GM19240 (cell line): Measurements from ENCODE around the gene BBOX1.
"Not testable (repeated sequence)": the region's sequence is repeated elsewhere in the genome, so short reads cannot be mapped to it uniquely, and the experiment has no call there.

ENCODE experiments used
- DNase-seq: peaks from one replicate; pipeline ENCODE4 v3.0.0; 2011; ENCODE audit warnings: low spot score; ENCODE audit not compliant: insufficient read length

The BBOX1 gene

DNA sequence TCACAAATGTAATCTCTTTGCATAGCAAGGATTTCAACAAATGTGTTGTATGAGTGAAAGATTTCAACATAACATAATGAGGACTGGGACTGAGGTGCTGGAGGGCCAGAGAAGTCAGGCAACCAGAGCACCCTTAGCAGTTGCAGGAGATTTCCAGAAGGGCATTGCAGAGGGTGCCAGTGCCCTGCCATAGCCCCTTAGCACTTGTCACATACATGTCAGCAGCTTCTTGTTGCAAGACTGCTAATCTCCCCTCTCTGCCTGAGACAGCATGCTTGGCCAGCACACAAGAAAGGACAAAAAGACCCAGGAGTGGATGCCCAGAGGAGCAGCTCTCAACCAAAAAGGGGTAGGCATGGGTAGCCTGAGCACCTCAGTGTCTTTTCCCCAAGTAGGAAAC lies 43.2 kb downstream of the BBOX1 start:
- DNase-seq: no peak

DNA sequence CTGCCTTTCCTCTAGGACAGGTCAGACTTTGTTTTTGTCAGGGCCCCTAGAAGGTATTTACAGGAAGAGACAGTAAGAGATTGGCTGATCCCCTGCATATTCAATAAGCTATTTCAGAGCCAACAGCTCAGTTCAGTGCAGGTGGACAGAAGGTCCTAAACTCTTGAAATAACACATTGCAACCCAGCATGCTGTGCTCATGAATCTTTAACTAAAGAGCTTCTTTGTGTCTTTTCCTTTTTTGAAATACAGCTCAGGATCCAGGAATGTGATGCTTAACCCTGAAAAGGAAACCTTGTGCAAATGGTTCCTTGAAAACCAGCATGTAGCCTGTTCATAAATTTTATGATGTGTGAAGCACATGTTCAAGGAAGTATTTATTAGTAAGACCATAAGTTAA lies 43.9 kb downstream of the BBOX1 start:
- no peak for DNase-seq

DNA sequence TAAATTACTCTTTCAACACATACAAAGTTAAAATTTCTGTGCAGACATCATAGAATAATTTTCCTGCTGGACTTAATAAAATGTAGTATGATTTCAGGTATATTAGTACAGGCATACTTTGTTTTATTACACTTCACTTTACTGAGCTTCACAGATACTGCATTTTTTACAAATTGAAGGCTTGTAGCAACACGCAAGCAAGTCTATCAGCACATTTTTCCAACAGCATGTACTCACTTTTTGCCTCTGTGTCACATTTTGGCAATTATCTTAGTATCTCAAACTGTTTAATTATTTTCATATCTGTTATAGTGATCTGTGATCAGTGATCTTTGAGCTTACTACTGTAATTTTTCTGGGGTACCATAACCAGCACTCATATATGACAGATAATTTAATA lies 44.5 kb downstream of the BBOX1 start:
- DNase-seq: no peak

DNA sequence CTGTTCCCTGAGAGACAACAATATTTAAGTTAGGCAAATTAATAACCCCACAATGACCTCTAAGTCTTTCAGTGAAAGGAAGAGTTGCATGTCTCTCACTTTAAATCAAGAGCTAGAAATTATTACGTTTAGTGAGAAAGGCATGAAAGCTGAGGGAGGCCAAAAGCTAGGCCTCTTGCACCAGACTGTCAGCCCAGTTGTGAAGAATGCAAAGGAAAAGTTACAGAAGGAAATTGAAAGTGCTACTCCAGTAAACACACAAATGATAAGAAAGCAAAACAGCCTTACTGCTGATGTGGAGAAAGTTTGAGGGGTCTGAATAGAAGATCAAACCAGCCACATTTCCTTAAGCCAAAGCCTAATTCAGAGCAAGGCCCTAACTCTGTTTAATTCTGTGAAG lies 45.0 kb downstream of the BBOX1 start:
- DNase-seq: no peak

DNA sequence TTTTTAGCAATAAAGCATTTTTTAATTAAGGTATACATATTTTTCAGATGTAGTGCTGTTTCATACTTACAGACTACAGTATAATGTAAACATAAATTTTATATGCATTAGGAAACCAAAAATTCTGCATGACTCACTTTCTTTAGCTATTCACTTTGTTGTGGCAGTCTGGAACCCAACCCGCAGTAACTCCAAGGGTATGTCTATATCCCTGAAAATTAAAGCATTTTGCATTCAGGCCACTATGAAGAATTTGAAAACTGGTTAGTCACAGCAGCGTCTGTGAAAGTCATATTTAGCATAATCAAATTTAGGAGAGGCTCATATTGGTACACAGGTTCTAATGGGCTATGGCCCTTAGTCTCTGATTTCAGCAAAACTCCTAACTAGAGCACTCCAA lies 46.8 kb downstream of the BBOX1 start:
- no peak for DNase-seq

DNA sequence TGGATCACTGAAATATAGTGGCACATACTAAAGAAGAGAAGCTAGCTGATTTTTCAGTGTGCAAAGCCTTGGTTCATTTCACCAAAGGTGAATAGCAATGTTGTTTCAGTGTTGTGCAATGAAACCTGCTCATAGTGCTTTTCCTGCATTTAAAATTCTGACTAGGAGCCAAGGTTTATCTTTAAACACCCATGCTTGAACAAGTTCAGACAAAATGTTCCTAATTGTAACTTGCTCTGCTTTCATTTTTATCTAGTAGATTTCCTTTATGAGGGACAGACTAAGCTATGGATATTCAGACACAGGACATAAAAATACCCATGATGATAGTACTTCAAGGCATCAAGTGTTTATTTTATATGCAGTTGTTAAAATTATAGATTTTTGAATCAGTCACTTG lies 47.7 kb downstream of the BBOX1 start:
- no peak for DNase-seq

DNA sequence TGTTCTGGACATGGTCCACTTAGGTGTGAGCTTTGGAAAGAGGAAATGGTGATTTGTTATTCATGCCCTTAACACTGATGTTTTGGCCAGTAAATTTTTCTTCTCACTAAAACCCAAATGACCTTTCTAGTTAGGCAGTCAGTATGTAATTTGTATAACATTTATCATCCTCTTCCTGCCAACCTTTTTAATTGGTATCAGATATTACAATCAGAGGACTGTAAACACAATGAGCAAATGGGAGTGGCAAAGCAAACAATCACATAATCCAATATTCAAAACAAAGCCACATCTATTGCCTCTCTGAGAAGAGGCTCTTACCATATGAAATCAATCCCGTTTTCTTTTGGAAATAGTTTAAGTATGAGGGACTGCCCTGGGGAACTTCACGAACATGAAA lies 49.1 kb downstream of the BBOX1 start:
- no peak for DNase-seq

DNA sequence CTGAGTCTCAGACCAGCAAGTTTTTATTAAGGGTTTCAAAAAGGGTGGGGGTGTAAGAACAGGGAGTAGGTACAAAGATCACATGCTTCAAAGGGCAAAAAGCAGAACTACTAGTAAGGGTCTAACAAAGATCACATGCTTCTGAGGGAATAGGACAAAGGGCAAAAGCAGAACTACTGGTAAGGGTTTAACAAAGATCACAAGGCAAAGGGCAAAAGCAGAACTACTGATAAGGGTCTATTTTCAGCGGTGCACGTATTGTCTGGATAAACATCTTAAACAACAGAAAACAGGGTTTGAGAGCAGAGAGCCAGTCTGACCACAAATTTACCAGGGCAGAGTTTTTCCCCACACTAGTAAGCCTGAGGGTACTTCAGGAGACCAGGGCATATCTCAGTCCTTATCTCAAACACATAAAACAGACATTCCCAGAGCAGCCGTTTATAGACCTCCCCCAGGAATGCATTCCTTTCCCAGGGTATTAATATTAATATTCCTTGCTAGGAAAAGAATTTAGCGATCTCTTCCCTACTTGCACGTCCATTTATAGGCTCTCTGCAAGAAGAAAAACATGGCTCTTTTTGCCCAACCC lies 49.8 kb downstream of the BBOX1 start:
- not testable (repeated sequence) for DNase-seq

DNA sequence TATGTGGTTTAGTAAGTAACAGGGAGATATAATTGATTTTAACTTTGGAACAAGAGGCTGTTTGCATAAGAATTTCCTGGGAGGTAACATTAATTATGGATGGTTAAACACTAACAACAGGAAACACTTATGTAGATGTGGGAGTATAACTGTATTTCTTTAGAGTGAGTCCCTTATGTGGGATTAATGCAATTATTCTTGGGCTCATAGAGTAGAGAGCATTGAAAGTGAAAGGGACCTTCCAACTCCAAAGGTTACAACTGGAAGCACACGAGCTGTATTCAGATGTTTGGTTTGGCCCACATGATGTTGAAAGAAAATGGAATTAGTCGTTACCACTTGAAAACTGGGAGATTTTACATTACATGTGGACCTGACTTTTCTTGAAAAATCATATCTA lies 53.5 kb downstream of the BBOX1 start:
- no peak for DNase-seq

DNA sequence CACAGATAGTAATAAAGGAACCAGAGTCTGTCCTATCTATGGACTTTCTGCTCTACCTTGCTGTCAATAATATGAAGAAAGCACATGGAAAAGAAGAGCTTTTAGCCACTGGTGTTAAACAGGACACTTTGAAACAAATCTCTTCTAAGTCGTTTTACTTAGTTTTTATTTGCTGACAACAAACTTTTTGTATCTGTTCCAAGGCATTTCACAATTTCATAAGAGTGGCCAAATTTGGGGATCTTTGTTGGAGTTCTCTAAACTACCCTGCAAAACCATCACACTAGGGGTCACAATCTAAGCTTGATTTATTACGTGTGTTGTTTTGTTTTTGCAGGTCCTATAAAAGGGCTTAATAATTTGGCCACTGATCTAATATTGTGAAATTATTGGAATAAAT lies 54.4 kb downstream of the BBOX1 start:
- no peak for DNase-seq

DNA sequence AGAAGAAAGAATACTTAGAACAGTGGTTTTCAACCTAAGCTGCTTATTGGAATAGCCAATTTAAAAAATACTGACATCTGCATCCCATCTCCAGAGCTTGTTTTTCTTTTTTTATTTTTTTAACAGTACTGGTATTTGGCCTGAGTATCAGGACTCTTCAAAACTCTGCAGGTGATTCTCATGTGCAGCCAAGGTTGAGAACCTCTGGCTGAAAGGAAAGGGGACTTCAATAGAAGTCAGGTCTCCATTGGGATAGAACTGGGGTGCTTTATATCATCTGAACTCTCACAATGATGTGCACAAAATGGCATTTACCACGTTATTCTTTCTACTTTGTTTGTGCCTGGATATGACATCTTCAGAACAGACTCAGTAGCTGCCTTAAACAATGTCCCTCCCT lies 55.3 kb downstream of the BBOX1 start:
- DNase-seq: no peak

DNA sequence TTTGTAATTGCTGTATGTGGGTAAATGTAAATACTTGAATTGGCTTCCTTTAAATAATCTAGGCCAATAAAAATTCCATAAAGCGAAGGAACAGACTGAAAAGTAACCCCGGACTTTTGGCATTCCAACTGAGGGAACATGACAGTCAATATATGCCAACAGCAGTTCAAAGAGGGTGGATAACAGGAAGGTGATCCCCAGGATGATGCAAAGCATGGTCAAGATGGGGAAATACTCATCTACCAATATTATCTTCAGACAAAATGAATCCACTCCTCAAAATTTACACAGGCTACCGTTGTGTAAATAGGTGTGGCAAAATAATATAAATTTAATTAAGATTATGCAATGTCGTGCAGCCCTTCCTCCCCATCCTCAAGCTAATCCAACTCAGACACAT lies 56.9 kb downstream of the BBOX1 start:
- DNase-seq: no peak

DNA sequence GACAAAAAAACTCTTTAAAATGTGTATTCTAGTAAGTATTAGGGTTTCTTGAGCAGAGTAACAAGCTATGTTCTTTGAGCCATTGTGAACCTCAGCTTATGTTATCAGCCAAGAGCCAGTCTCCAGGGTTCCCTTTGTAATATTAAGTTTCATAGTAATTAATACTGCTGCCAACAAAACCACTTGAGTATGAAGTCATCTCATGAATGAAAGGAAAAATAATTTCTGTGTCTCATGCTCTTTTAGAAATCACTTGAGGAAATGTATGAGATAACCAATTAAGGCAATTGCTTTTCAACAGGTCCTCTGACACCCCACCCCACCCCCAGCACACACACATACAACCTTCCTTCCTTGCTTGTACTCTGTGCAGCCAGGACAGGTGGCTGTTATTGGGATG lies 59.9 kb downstream of the BBOX1 start:
- no peak for DNase-seq

DNA sequence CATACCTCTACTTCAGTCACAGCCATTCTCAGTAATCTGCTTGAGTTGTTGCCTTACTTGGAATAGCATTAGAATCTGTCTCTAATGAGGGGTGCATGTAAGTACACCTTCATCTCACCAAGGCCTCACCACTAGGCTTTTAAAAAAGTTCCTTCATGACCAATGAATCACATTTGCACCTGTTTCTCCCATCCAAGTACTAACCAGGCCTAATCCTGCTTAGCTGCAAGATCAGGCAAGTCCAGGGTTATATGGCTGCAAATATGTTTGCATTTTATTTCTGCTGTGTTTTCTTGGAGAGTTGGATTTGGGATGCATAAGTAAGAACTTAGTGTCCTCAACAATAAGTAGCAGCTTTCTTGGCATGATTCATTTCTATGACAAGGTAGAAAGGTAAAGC lies 66.9 kb downstream of the BBOX1 start:
- DNase-seq: no peak

DNA sequence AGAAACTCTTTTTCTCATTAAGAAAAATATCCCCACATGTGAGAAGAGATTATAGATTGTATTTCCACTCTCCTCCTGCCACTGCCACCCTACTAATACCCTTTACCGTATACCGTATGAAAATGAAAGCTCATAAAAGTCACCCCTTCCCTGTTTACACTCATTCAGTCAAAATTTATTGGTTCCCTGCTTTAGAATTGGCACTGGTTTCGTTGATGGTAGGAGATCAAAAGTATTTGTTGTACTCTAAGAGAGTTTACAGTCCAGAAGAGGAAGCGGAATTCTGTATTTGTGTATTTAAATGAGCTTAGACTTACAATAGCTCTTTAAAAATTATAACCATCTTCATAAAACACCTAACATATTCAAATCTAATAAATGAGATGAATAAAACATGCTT lies 68.2 kb downstream of the BBOX1 start:
- no peak for DNase-seq

DNA sequence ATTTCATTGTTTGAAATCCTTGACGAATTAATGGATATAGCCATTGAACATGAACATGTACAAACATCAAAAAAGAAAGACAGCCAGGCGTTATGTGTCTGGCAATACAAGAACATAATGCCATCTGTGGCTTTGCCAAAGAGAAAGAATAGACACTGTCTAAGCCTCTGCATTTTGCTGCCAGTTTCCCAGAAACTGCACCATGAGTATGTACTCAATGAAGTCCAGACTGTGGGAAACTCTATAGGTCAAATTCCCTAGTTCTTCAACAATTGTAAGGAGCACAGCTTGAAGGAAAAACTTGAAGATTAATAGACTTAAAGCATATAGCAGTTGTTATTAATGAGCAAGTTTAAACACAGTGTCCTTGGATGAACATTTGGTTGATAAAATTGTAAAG lies 71.3 kb downstream of the BBOX1 start:
- DNase-seq: no peak

DNA sequence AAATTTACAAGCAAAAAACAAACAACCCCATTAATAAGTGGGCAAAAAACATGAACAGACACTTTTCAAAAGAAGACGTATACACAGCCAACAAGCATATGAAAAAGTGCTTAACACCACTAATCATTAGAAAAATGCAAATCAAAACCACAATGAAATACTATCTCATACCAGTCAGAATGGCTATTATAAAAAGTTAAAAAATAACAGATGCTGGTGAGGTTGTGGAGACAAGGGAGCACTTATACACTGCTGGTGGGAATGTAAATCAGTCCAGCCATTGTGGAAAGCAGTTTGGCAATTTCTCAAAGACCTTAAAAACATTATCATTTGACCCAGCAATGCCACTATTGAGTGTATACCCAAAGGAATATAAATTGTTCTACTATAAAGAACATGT lies 72.3 kb downstream of the BBOX1 start:
- no peak for DNase-seq

DNA sequence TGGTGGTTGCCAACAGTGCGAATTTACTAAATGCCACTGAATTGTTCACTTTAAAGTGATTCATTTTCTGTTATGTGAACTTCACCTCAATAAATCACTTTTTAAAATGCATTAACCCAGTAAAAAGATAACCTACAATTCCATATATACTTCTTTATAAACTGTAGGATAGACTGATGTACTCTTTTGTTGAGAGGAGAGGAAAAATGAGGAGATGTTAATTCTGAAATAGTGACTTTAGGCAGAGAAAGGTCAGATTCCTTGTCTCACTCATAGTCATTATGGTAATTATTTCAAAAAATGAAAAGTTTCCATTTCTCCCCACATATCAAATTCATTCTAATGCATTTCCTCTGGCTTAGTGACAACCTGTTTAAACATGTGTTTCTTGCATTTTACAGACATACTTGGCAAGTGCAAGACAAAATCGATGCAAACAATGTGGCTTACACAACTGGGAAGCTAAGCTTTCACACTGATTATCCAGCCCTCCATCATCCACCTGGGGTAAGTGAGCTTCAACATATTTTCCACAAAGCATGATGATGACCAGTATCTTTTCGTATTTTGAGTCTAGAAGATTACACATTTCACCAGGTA lies 74.5 kb downstream of the BBOX1 start:
- no peak for DNase-seq

DNA sequence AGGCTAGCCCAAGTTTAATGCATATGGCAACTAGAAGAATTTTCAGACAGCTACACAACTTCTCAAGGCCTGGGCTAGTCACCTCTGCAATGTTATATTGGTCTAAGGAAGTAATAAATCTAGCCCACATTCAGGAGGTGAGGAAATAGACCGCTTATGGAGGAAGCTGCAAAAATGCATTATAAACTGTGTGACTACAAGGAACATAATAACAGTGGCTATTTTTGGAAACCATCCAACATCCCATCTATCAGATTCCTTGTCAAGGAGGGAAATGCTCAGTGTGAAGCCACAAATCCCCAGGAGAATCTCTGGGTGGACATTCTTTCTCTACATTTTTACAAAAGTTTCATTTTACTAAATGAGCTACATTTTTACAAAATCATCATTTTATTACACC lies 76.1 kb downstream of the BBOX1 start:
- DNase-seq: no peak

DNA sequence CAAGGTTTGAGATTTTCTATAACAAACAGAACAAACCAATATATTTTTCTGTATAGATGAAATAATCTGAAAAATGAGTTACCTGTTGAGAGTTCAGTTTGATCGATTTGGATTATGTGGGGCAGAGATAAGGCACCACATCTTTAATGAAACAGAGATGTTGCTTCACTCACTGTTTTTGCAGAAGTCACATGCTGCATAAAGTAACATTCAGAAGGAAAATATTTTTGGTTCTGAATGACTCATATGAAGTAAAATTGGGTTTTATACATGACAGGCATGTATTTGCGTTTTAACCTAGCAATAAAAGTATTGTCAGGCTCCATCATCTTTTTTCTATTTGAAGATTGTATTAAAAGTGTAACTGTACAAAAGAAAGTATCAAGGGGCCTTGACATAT lies 77.8 kb downstream of the BBOX1 start:
- no peak for DNase-seq

DNA sequence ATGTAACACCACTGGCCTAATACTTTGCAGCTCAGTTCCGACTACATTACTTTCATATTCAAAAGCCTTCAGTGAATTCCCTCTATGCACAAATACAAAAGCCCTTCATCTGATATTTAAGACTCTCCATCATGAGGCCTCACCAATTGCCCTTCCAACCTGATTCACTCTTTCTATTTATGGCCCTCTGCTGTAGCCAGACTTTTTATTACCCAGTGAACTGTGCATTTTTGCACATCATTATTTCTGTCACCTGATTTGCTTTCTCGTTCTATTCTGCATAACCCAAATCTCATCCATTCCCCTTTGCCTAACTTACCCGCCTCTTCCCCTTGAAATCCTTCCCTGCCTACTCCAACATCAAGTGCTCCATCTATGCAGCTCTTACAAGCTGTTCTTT lies 78.3 kb downstream of the BBOX1 start:
- DNase-seq: no peak

DNA sequence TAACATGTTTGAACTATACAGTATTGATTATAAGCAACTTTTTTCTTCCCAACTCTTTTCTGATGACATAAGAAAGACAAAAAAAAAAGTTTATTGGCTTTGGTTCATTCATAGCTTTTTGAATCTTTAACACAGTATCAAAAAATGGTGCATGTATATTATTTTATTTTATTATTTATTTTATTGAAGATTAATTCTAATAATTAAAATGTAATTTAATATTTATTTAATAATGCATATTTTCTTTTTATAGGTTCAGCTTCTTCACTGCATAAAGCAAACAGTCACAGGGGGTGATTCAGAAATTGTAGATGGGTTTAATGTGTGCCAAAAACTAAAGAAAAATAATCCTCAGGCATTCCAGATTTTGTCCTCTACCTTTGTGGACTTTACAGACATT lies 78.8 kb downstream of the BBOX1 start:
- no peak for DNase-seq

DNA sequence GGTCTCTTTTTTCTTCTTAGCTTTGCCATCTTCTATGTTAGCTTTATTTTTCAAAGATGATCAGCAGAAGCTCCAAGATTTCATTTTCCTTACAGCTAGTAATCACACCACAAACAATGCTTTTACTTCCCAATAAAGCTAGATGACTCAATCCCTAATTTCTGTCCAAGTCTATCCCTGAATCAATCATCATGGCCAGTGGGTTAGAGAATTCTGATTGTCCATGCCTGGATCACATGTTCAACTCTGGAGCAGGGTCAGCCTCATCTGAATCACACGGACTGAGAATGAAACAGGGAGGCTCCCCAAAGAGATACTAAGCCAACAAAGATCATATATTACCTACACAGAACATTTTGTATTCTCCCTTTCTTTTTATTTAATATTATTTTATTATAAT lies 79.6 kb downstream of the BBOX1 start:
- no peak for DNase-seq

DNA sequence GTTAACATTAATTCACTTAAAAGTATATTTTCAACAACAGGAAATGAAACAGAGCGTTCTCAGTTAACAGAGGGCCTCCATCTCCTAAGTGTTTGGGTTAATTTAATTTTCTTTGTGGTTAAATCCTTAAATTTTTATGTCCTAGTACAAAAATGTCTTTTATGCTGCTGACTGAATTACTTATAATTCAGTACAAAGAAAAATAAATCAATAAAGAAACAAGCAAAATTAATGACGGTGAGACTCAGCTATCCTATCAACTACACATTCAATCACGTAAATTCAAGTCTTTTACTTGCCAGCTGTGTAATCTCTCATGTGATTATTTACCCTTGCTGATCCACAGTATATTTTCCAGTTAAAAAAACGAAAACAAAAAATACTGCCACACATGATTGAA lies 81.4 kb downstream of the BBOX1 start:
- no peak for DNase-seq
